Upper lobe of left lung (tissue), 6 donors: ENCODE measurements around the gene RNF212B. TPM values are rescaled to one million over a fixed set of nuclear protein-coding genes. Genes with fewer than 3 reads are reported as not detected.

Source experiments
- ATAC-seq, 2 donors: fragments of 200-7000 bp; cut with Tn5 transposase; one replicate each; pipeline ENCODE4 v1.9.1; 2022; ENCODE audit warnings: mild to moderate bottlenecking in 2 of 2, moderate library complexity in 2 of 2; ENCODE audit not compliant: low FRiP score in 2 of 2
- DNase-seq, 2 donors: peaks; one replicate each; pipeline ENCODE4 v3.0.0-alpha.2; 2019 to 2020
- H3K27ac ChIP-seq, 4 donors: fragments of 200-600 bp; sonication (generic); one replicate each; pipeline ENCODE4 v1.5.1; 2016 to 2019
- H3K27me3 ChIP-seq, 4 donors: fragments of 200-600 bp; sonication (generic); one replicate each; pipeline ENCODE4 v1.5.1; 2017 to 2019
- H3K36me3 ChIP-seq, 4 donors: fragments of 200-600 bp; sonication (generic); one replicate each; pipeline ENCODE4 v1.5.1; 2016 to 2019
- H3K4me1 ChIP-seq, 4 donors: fragments of 200-600 bp; sonication (generic); one replicate each; pipeline ENCODE4 v1.5.1; 2018 to 2019
- H3K4me3 ChIP-seq, 4 donors: fragments of 200-600 bp; sonication (generic); one replicate each; pipeline ENCODE4 v1.5.1; 2017 to 2019; ENCODE audit warnings: mild to moderate bottlenecking in 2 of 4, moderate library complexity in 1 of 4
- H3K9me3 ChIP-seq, 4 donors: fragments of 200-600 bp; sonication (generic); one replicate each; pipeline ENCODE4 v1.5.1; 2018 to 2019
- EP300 ChIP-seq, 4 donors: sonication (generic); formaldehyde crosslinking; IDR thresholded peaks; one replicate each; pipeline ENCODE4 v1.5.1; 2017; ENCODE audit warnings: antibody characterized with exemption in 4 of 4, control low read depth in 2 of 4
- POLR2A ChIP-seq, 4 donors: fragments of 450-650 bp; IDR thresholded peaks; one replicate each; pipeline ENCODE4 v1.5.1; 2016 to 2017; ENCODE audit warnings: antibody characterized with exemption in 4 of 4, mild to moderate bottlenecking in 2 of 4
- POLR2AphosphoS5 ChIP-seq, 2 donors: sonication (generic); formaldehyde crosslinking; IDR thresholded peaks; one replicate each; pipeline ENCODE4 v1.5.1; 2017; ENCODE audit warnings: antibody characterized with exemption in 2 of 2
- WGBS, 2 donors: methylation state at CpG; one replicate each; pipeline ENCODE4 v1.1.5; 2017 to 2018; 5-methylcytosine and 5-hydroxymethylcytosine counted together
- total RNA-seq, 6 donors: library from RNA; depleted of rRNA in 4 of 6; stranded (reverse); fragments of >200 nt in 4 of 6; gene quantifications; one replicate each; pipeline versions ENCODE4 v1.1.0 to v1.2.1, GENCODE V29; 2016 to 2021
- TF ChIP-seq, protein P1 (sequence below), 6 experiments: fragments of 450-650 bp in 4 of 6; fragments of 200-600 bp in 2 of 6; sonication (generic) in 2 of 6; IDR thresholded peaks; one replicate each; pipeline ENCODE4 v1.5.1; 2016 to 2019; ENCODE audit warnings: antibody characterized with exemption in 6 of 6
- donor health status: DM: no; HTN: no; CAD: no; lungs with moderate emphysema.
- donor health status: DM: no; HTN: yes; CAD: no; lungs with severe emphysema.

RNF212B gene
- total RNA-seq, 6 donors from 2014 or later = not detected

DNA sequence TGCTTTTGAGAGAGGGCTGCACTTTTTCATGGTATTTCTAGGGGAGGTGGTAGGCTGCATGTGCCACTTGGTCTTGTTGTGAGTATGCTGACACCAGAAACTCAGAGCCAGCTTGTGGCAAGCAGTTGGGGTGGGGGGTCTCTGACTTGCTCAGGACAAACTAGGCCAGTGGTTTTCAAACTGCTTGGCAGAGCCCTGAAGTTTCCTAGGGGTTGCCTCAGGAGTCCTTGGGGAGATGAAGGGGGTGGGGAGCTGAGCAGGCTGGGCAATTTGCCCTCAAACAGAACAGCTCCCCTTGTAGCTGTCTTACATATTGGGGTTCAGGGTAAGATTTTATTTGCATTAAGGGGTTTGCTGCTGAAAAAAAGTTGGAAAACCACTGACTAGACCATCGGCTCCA, 72.8 kb downstream of the RNF212B start:
- H3K36me3 ChIP-seq = peaks cover 0 to 38% (median 9%) of the 10 kb centered on the region in 4 donors
- WGBS, 2 donors = 65% methylated on average over 1 of the region's 1 CpG; no CpG with 5 or more reads in 1 of the 2 donors
- H3K9me3 ChIP-seq = no peaks in the 10 kb centered on the region
- no peaks in the 10 kb centered on the region for H3K27me3 ChIP-seq
- peaks cover 26 to 49% (median 27%) of the 10 kb centered on the region in 4 donors for H3K4me1 ChIP-seq
- DNase-seq (no peak), ATAC-seq (no peak)
- H3K27ac ChIP-seq = no peak overlapping the region
- H3K4me3 ChIP-seq = no peak overlapping the region
- TF ChIP-seq POLR2AphosphoS5 (IDR thresholded peaks at IDR 0.05) (no peak), POLR2A (IDR thresholded peaks at IDR 0.05) (no peak), EP300 (IDR thresholded peaks at IDR 0.05) (no peak)
- TF ChIP-seq, protein P1, sequence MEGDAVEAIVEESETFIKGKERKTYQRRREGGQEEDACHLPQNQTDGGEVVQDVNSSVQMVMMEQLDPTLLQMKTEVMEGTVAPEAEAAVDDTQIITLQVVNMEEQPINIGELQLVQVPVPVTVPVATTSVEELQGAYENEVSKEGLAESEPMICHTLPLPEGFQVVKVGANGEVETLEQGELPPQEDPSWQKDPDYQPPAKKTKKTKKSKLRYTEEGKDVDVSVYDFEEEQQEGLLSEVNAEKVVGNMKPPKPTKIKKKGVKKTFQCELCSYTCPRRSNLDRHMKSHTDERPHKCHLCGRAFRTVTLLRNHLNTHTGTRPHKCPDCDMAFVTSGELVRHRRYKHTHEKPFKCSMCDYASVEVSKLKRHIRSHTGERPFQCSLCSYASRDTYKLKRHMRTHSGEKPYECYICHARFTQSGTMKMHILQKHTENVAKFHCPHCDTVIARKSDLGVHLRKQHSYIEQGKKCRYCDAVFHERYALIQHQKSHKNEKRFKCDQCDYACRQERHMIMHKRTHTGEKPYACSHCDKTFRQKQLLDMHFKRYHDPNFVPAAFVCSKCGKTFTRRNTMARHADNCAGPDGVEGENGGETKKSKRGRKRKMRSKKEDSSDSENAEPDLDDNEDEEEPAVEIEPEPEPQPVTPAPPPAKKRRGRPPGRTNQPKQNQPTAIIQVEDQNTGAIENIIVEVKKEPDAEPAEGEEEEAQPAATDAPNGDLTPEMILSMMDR (IDR thresholded peaks at IDR 0.05) = no peak

DNA sequence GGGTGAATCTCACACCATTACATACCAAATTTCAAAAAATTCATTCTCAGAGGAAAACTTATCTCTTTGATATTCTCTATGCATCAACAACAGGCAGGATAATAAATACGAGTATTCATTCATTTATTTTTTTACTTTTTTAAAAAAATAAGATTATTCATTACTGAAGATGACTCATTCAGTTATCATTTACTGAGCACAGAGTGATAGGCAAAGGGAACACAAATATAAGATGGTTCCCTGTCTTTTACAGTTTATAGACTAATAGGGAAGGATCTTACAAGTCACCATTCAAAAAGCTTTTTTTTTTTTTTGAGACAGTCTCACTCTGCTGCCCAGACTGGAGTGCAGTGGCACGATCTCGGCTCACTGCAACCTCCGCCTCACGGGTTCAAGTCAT, 78.6 kb downstream of the RNF212B start:
- TF ChIP-seq, protein P1 (IDR thresholded peaks at IDR 0.05) = no peak
- TF ChIP-seq POLR2A (IDR thresholded peaks at IDR 0.05) = no peak
- TF ChIP-seq EP300 (IDR thresholded peaks at IDR 0.05) = no peak
- no peak for TF ChIP-seq POLR2AphosphoS5 (IDR thresholded peaks at IDR 0.05)
- Histone ChIP-seq H3K27ac (no peak overlapping the region), H3K36me3 (peaks cover 0 to 11% (median under 1%) of the 10 kb centered on the region in 4 donors), H3K9me3 (no peaks in the 10 kb centered on the region), H3K27me3 (no peaks in the 10 kb centered on the region), H3K4me3 (no peak overlapping the region), H3K4me1 (peaks cover 4 to 6% (median 5%) of the 10 kb centered on the region in 4 donors)
- no peak for DNase-seq
- ATAC-seq = no peak
- 91 to 92% methylated on average over 5 of the region's 5 CpGs for WGBS, 2 donors

DNA sequence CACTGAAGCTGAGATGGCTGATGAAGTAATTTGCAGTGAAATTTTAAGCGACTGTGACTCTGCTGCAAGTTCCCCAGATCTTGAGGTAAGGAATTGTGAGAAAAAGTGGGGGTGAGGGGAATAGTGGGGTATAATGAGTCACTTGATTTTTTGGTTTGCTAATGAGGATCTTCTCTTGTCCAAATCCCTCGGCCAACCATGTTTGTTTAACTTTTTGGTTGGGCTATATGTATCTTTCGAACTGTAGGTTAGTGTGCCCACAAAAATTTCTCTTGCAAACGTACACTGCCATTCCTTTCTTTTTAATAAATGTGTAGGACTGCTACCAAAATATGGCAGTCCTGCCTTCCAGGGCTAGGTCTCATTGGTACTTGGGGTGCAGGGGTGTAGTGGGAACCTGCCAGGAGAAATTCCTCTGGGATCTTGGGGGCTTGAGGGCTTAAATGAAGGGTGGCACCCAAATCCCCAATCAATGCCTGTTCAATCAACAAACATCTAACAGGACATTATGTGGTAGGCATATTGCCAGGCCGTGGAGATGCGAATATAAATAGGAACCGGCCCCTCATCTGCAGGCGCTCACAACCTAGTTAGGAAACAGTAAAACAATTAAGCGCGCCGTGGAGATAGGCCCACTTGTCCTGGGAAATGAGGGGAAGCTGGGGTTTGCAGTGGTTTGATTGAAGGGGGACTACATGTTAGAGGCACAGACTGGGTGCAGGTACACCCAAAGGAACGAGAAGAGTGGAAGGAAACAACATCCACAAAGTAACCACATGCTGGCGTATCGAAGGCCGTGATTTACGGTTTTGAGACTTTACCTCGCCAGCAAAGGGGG, 82.2 kb downstream of the RNF212B start:
- Histone ChIP-seq H3K4me1 (peaks cover 14 to 23% (median 21%) of the 10 kb centered on the region in 4 donors), H3K4me3 (peak overlapping the region in 3 of 4 donors; percentile 42 to 97 (median 88)), H3K9me3 (no peaks in the 10 kb centered on the region), H3K36me3 (peaks cover 0 to 28% (median 21%) of the 10 kb centered on the region in 4 donors), H3K27me3 (no peaks in the 10 kb centered on the region), H3K27ac (peak overlapping the region; percentile 92 to 99 (median 96))
- 80 to 84% methylated on average over 17 of the region's 17 CpGs for WGBS, 2 donors
- no peak for ATAC-seq
- no peak for DNase-seq
- no peak for TF ChIP-seq EP300 (IDR thresholded peaks at IDR 0.05)
- no peak for TF ChIP-seq POLR2A (IDR thresholded peaks at IDR 0.05)
- TF ChIP-seq, protein P1 (IDR thresholded peaks at IDR 0.05) = no peak

DNA sequence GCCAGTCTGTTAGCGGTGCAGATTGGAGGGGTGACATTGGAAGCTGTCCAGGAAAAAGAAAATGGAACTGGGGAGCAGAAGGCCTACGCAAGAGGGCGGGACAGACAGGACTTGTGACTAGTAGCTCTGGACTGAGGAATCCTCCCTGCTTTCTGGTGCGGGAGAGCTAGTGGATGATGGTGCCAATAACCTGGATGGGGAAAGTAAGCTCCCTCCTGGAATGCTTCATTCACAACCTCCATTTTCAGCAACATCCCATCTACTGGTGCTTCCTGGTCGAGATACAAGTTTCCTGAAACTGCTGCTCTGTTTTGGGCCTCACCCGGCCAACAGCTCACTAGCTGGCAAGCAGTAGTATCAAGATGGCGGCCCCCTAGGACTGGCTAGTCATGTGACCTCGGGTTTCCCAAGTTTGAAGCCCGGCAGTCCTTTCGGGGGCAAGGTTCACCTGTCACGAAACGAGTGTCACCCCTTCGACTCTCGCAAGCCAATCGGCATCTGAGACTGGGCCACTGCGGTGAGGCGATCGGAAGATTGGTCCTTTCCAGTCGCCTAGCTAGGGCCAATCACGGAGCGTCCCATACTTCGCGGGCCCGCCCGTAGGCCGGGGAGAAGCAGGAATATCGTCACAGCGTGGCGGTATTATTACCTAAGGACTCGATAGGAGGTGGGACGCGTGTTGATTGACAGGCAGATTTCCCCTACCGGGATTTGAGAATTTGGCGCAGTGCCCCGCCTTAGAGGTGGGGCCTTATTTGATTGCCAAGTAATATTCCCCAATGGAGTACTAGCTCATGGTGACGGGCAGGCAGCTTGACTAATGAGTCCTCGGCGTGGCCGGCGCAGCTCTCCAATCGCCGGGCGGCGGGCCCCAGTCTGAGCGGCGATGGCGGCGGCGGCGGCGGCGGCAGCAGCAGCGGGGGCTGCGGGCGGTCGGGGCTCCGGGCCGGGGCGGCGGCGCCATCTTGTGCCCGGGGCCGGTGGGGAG, 83.1 kb downstream of the RNF212B start, which contains the start of gene PABPN1:
TSS of gene PABPN1 (plus strand) at position 874 of the 988 bp plus-strand sequence. CDS start at position 887, 13 bp downstream.
- H3K27ac ChIP-seq = peak within 1 kb of the TSS; percentile 95 to 99 (median 99)
- ATAC-seq (peak; percentile 96 to 99), DNase-seq (peak; percentile 98 to 99)
- peak within 1 kb of the TSS; percentile 87 to 97 (median 92) for H3K4me3 ChIP-seq
- TF ChIP-seq POLR2AphosphoS5 (IDR thresholded peaks at IDR 0.05) (peak; percentile 71), EP300 (IDR thresholded peaks at IDR 0.05) (peak in 2 of 4 donors; percentile 3 to 12), POLR2A (IDR thresholded peaks at IDR 0.05) (peak in 3 of 4 donors; percentile 43 to 72 (median 60))
- TF ChIP-seq, protein P1 (IDR thresholded peaks at IDR 0.05) = peak in 1 of 6 experiments; percentile 10
- H3K4me1 ChIP-seq = peaks cover 14 to 23% (median 21%) of the 10 kb centered on the region in 4 donors
- no peaks in the 10 kb centered on the region for H3K9me3 ChIP-seq
- WGBS, 2 donors = 5 to 18% methylated on average over 17 to 43 of the region's 63 CpGs
- H3K36me3 ChIP-seq = peaks cover 0 to 37% (median 28%) of the 10 kb centered on the region in 4 donors
- no peaks in the 10 kb centered on the region for H3K27me3 ChIP-seq
